ENCODE data around the gene INSL4.
A peak's percentile ranks its signal among the peaks of the same experiment; 100 is the strongest.

The INSL4 gene

DNA sequence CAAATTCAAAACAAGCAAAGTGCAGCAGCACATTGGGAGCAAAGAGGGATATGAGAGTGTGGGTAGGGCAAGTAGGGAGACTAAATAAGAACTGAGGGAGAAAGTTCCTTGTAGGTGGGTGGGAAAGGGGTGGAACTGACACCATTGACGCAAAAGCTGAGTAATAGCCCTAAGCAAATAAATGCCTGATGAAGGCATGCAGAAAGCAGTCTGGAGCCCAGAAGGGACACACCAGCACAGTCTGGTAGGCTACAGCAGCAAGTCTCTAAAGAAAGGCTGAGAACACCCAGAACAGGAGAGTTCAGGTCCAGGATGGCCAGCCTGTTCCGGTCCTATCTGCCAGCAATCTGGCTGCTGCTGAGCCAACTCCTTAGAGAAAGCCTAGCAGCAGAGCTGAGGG is at the start of gene INSL4:
INSL4 (plus strand) TSS at position 208 of the 400 bp plus-strand sequence; CDS start at position 313, 105 bp downstream.
- DNase-seq, result no peak

DNA sequence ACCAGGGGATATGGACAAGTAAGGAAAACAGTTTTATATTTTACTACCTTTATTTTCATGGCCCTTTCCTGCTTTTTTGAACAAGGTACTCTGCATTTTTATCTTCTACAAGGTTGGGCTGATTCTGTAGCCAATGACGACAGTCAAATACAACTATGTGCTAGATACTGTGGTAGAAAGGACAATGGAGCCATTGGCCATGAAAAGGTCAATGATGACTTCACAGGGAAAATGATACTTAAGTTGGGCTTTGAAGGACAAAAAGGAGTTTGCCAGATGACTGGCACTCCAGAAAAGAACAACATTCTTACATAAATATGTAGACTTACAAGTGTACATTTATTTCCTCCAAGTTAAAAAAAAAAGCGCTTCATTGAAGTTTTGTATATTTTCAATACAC is 46.4 kb upstream of the INSL4 start:
- no peak for DNase-seq

DNA sequence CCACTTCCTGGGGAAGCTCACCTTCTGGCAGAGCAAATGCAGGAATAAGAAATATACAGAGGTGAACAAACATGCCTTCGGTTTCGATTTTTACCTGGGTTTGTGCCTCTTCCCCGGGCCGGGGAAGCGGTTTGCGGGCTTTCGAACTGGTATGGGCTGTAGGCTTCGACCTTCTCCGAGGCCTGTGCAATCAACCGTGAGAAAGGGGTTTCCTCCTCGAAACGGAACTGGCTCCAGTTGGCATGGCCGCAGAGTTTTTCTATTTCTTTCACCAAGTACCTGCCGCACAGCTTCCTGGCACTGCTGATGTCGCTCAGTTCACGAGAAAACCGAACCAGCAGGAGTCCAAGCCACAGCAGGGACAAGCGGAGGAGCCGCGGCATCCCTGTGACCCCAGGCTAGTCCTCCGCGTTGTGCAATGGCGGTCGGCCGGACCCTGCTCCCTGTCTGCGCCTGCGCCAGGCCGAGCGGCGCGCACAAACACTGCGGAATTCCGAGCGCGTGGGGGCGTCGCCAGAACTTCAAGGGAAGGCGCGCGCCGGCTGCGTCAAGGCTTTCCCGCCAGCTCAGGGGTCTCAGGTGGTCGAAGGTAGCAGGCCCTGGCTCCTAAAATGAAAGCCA is 45.9 kb upstream of the INSL4 start, which contains the start of gene INSL6:
INSL6 (minus strand) TSS at position 420 of the 621 bp plus-strand sequence; CDS start at position 383, 37 bp downstream.
- no peak for DNase-seq

DNA sequence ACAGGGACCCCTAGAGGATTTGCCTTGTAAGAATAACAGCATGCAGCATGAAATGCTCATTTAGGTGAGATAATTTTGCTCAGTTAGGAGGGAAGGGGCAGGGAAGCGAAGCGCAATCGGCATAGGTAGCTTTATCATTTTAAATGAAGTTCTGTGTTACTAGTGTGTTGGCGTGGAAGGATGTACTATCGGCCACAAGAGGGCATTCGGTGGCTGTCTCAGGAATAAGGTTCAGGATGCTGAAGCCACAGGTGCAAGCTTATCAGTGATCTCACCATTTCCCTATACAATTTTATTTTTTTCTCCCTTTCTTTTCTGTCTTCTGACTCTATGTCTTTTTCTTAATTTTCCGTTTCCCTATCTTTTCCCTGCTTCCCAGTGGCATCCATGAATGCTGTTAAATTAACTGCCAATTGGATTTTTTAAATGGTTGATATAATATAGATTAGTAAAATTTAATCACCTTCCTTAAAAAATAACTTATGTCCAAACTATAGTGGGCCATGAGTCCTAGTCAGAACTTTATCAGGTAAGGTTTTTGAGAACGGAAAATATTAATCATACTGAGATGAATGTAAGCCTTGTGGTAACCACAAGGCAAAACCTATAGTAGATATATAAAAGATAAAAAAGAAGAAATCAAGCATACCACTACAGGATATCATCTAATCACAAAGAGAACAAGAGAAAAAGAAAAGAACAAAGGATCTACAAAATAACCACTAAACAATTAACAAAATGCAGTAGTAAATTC is 44.6 kb upstream of the INSL4 start:
- DNase-seq, result peak; percentile 16 to 49

DNA sequence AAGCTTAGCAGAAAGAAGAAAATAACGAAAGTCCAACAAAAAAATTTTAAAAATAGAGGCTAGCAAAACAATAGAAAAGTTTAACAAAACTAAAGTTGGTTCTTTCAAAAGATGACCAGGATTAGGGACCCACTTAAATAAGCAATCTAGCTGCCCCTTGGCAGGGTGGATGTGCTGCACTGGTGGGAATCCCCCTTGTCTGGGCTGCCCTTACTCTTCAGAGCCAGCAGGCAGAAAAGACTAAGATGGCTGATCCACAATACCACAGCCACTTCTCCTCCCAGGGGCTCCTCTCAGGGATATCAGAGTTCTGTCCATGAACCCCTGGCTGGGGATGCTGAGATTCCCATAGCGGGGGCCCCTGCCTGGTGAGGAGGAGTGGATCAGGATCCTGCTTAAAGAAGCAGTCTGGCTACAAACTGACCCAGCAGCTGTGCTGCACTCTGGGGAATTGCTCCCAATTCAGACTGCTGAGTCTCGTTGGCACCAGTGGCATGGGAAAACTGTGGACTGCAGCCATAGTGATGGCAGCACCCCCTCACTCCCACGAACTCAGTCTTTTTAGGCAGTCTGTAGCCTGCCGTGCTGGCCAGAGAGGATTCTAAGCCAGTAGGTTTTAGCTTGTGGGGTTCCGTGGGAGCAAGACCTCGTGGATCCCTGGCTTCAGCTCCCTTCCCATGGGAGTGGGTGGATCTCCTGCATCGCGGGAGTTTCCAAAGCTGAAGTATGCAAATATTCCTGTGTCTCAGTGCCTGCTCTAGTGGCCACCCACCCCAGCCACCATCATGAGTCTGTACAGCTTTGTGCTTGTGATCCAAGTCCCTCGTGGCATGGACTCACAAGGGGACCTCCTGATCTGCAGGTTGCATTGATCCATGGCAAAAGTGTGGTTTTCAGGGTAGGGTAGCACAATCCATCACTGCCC is 42.9 kb upstream of the INSL4 start:
- DNase-seq, result no peak

DNA sequence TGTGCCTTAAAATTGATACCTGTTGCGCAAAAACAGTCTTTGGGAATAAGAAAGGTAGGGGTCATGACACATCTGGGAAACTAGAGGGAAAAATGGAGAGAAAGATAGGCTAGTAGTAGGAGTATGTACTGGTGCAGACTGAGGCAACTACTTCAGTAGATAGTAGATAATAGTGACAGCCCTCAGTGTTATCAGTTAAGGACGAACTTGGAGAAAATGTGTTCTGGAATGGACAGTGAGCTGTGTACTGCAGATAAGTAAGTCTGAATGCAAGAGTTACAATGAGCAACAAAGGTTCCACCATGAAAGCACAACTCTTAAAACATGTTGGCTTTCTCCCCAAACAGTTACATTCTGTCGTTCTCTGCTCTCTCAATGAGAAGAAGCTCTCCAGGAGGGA is 39.2 kb upstream of the INSL4 start:
- DNase-seq, result no peak

DNA sequence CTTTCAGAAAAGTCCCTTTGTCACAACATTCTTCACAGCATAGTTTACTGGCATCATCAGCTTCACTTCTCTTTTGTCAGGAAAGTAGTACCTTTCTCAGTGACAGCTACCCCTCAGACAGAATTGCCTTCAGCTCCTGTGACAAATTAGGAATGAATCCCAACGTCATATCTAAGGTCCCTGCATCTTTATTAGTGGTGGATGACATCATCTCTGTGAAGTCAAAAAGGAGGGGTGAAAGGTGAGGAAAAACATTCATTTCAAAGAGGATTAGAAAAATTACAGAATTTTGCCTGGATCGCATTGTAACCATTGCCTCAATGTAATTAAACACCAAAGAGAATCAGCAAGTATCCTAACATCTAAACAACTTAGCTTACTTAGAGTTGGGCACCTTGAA is 37.9 kb upstream of the INSL4 start:
- DNase-seq, result no peak

DNA sequence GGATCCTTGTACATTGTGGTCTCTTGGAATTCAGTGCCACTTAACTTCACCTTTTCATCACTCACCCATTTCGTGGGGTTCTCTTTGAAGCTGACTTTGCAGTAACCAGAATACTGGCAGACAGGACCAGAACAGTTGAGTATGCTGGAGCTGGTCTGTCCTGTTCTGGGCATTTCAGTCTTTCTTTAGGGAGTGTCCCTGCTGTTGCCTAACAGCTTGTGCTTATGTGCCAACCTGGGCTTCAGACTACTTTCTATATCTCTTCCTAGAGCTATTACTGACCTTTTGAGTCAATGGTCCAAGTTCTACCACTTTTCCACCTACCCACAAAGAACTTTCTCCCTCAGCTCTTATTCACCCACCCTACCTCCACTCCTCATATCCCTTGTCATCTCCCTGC is 35.8 kb upstream of the INSL4 start:
- no peak for DNase-seq

DNA sequence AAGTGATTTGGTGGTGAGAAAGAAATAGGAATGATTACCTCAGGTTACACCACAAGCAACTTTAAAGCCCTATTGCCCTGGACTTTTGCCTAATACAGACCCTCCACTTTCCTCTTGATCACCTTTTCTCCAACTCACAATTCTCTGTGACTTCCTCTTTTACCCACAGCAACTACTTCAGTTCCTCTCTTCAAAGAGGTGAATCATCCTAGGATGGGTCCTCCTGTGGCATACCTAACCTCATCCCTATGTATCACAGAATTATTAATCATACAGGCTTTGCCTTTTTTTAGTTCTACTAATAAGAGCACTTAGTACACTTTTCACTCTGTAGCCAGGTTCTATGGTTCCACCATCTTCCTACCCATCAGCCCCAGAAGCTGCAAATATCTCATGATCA is 26.1 kb upstream of the INSL4 start:
- DNase-seq, result peak in 1 of 2 experiments; percentile 1

DNA sequence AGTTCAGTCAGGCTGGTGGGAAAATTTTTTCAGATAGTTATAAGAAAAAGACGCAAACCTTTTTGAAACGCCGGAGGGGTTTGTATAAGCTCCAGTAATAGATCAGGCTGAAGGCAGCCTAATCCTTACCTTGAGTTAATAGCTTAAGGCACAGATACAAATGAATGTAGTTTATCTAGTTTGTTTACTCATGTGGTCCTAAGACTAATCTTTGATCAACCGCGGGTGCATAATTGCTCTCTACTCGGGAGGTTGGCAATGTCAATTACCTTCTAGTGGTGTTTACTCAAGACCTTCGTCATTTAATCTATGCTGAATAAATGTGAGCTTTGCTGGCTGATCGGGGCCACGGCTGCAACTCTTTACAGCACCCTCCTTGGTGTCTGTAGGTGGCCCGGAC is 665 bp upstream of the INSL4 start:
- no peak for DNase-seq

DNA sequence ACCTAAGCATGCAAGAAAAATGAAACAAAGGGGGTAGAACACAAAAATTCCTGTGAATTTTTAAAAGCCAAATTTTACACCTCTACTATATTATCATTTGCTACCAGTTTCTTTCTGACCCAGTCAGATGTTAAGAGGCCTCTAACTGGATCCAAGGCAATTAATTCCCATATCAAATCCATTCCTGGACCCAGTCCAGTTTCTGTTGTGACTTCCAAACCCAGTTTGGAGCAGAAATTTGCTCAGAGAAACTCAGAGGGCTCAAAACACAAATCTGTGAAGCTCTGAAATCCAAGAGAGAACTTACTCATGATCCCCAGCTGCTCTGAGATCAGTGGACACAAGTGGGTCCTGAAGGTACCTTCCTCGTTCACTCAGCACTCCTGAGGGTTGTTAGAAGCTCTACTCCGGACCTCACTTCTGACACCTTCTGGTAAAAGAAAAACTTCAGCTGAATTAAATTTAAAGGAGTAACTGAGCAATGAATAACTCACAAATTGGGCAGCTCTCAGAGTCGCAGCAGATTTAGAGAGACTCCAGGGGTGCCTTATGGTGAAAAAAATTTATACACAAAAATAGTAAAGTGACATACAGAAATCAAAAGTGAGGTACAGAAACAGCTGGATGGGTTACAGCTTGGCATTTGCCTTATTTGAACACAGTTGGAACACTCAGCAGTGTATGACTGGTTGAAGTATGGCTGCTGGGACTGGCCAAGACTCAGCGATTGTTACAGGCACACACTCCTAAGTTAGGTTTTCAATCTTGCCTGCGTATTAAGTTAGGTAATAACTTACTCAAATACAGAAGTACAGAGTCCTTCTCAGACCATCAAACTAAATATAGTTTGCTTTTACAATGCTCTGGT is 32.4 kb downstream of the INSL4 start:
- DNase-seq, result peak in 1 of 2 experiments; percentile 4

DNA sequence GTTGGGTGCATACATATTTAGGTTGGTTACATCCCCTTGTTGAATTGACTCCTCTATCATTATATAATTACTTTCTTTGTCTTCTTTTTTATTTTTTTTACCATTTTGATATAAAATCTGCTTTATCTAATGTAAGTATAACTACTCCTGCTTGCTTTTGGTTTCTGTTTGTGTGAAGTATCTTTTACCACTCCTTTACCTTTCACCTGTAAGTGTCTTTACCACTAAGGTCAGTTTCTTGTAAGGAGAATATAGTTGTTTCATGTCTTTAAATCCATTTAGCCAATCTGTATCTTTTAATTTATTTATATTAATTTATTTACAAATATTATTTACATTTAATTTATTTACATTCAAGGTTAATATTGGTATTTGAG is 33.0 kb downstream of the INSL4 start:
- DNase-seq, result no peak

DNA sequence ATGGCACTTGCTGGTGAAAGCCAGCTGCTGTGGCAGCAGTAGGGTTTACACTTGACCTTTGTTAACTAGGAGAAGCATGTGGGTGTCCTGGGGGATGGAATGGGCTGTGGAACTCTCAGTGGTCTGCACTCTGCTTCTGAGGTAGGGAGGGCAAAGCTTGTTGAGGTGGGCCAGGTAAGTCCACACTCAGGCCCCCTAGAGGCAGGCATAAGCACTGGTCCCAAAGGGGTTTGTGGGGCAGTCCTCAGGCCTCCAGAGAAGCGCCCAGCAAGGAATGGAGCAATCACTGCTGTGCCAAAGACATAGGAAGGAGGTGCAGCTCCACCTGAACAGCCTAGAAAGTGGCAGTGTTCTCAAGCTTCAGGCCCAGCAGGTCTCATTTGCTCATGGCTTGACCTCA is 34.7 kb downstream of the INSL4 start:
- no peak for DNase-seq

DNA sequence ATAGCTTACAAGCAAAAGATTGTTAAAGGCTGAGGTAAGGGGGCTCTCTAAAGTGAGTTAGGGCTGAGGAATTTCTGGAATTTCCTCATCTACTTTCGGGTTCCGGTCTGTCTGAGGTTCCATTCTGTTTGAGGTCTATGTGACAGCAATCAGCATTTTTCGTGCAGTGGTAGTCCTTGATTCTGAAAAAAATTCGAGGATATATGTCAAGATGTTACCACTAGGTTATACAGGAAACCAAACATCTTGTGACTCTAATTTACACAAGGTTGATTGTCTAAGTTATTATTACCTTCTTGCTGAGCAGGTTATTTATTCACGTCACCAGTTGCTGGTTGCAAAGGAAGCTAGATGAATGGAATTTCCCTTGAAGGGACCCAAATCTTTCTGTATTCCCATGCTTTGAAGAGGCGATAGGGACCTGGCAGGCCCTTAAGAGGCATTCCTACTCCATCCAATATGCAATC is 38.1 kb downstream of the INSL4 start:
- DNase-seq, result no peak

DNA sequence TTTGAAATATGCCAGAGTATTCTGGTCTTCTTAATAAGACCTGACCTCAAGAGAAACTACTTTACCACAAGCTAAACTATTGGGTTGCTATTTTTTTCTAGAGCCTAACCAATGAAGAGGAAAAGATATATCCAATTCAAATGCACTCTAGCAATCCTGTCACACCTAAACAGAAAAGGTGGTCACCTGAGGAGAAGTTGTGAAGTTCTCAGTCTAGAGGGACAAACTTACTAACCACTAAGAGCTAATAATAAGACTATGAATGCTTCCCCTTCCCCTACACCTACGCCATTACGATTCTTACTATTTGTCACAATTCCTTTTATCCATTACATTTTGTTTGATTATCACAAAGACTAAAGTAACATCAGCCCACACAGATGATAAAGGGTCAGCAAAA is 43.6 kb downstream of the INSL4 start:
- no peak for DNase-seq

DNA sequence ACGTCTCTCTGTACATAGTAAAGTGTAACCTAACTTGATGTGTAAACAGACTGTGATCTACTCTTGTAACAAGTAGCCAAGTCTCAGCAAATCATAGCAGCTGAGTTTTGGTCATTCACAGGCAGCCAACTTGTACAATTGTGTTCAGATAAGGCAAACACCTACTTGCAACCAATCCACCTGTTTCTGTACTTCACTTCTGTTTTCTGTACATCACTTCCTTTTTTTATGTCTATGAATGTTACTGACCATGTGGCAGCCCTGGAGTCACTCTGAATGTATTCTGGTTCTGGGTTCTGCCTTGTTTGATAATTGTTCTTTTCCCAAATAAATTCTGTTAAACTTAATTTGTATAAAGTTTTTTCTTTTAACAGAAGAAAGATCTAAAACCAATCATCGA is 47.3 kb downstream of the INSL4 start:
- no peak for DNase-seq

All from Kasumi-1 (cell line).